H1 (cell line): ENCODE results near the gene CCDC112. TPM values are rescaled to one million over a fixed set of nuclear protein-coding genes. Genes with fewer than 3 reads are reported as not detected.

Experiments used
- KDM1A ChIP-seq: fragments of 200-600, 300-600 bp; sonication (generic); IDR thresholded peaks from 2 replicates; pipeline ENCODE4 v1.7.1; 2016; ENCODE audit warnings: mild to moderate bottlenecking, low read length, borderline replicate concordance
- NANOG ChIP-seq: IDR thresholded peaks from 2 replicates; pipeline ENCODE4 v1.6.1; 2011; ENCODE audit warnings: low read length, low read depth, mild to moderate bottlenecking, inconsistent platforms; ENCODE audit not compliant: insufficient read depth, poor library complexity, severe bottlenecking
- SIN3A ChIP-seq, 2 experiments: IDR thresholded peaks in 1 of 2; conservative IDR thresholded peaks in 1 of 2; 2 replicates each; pipeline ENCODE4 v1.6.1; 2011 to 2012; ENCODE audit warnings: low read length in 2 of 2, improper control_type of control experiment in 1 of 2, low read depth in 1 of 2, mild to moderate bottlenecking in 1 of 2
- polyA plus RNA-seq, 7 experiments: library from polyadenylated mRNA; depleted of rRNA in 3 of 7; stranded (reverse) in 5 of 7; unstranded in 2 of 7; fragments of >200 nt in 5 of 7; fragments of 200-250 nt in 2 of 7; gene quantifications; 1 replicate in 5 of 7; 2 replicates in 1 of 7; 4 replicates in 1 of 7; pipeline versions ENCODE4 v1.2.1 to v1.2.3, GENCODE V29; 2011 to 2013; ENCODE audit warnings: missing spikeins in 2 of 7, mixed read lengths in 2 of 7
- small RNA-seq: library from polyadenylated mRNA; stranded (forward); fragments of <200 nt; extraction: miRNeasy Mini kit (QIAGEN cat#:217004); gene quantifications from one replicate; pipeline ENCODE3, GENCODE V24; 2013; ENCODE audit not compliant: insufficient read depth
- total RNA-seq: library from RNA; stranded (reverse); fragmentation: NEBNext Ultra II Directional; extraction: Animal tissue kit (Norgen Biotek cat#: 25700); gene quantifications from 2 replicates; pipeline ENCODE4 v1.2.1, GENCODE V29; 2021
- TF ChIP-seq, protein P1 (sequence below): IDR thresholded peaks from 2 replicates; pipeline ENCODE4 v1.6.1; 2012; ENCODE audit warnings: inconsistent platforms

Gene CCDC112
- total and polyA plus RNA-seq, 2 of the 8 experiments (the other 6 are each of a cell fraction or from before 2014, with no cell fraction given): 3.3 to 15.6 TPM

DNA sequence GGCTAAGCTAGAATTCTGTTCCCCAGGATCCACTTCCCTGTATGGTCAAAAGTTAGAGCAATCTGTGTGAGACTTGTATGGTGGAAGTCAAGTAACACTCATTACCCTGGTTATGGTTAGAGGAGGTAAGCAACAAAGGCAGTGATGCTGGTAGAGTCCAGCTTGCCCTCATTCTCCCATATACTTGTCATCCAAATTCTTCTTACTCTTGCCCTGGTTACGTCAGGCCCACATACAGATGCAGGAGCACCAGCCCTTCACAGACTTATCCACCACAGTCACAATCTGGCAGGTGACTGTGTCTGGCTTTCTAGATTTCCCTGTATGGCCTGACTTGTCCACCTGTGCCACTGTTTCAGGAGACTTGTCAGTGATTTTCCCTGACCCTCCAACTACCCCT, 69.2 kb downstream of the CCDC112 start (continued):
- no peak for TF ChIP-seq NANOG
- TF ChIP-seq, protein P1, sequence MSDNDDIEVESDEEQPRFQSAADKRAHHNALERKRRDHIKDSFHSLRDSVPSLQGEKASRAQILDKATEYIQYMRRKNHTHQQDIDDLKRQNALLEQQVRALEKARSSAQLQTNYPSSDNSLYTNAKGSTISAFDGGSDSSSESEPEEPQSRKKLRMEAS: no peak
- no peak for TF ChIP-seq SIN3A (conservative IDR thresholded peaks at IDR 0.05 in 1 of 2, IDR thresholded peaks at IDR 0.05 in 1 of 2; ENCODE audit: low read depth in 1 of 2, low read length in 2 of 2)
- no peak for TF ChIP-seq KDM1A

Small RNAs within 50 kb of the gene (small RNA-seq; reads per million reads assigned to genes)
- gene HMGN1P15: not detected

Other genes with a start within 250 kb of the CCDC112 start
- gene TRIM36, start 126.7 kb downstream of the CCDC112 start, total RNA-seq: 14.1 and 16.5 TPM in 2 replicates
- 8.5 and 10.5 TPM in 2 replicates for gene TRIM36, start 126.7 kb downstream of the CCDC112 start, polyA plus RNA-seq (2011; rRNA removed)
- 43.1 and 43.3 TPM in 2 replicates for gene PGGT1B, start 33.8 kb downstream of the CCDC112 start, total RNA-seq
- 1.9 and 2.3 TPM in 2 replicates for gene PGGT1B, start 33.8 kb downstream of the CCDC112 start, polyA plus RNA-seq (2011; rRNA removed)
- 16.6 and 17.7 TPM in 2 replicates for gene FEM1C, start 248.1 kb upstream of the CCDC112 start, total RNA-seq
- 2.7 and 4.4 TPM in 2 replicates for gene FEM1C, start 248.1 kb upstream of the CCDC112 start, polyA plus RNA-seq (2011; rRNA removed)